Activated CD8-positive, alpha-beta T cell treated with anti-CD3 and anti-CD28 coated beads for 36 hours (primary cell): ENCODE measurements around the gene ITPKA. TPM values are rescaled to one million over a fixed set of nuclear protein-coding genes. Genes with fewer than 3 reads are reported as not detected.

Experiments
- ATAC-seq: fragments of 200-7000 bp; cut with Tn5 transposase; one replicate; pipeline ENCODE4 v1.10.0; 2021; ENCODE audit warnings: mild to moderate bottlenecking, moderate library complexity
- CTCF ChIA-PET: fragments of 350-600 bp; sonication (Branson Sonifier 250); formaldehyde crosslinking; loops from one replicate; lab custom pipeline; 2021; ENCODE audit warnings: antibody characterized with exemption; lab: Charles Lee
- POLR2A ChIA-PET: fragments of 350-600 bp; sonication (Branson Sonifier 250); formaldehyde crosslinking; loops from one replicate; lab custom pipeline; 2021; ENCODE audit warnings: antibody characterized with exemption; lab: Charles Lee
- DNase-seq: peaks from one replicate; pipeline ENCODE4 v3.0.0-alpha.2; 2020
- H3K27ac Mint-ChIP-seq: one replicate; pipeline ENCODE4 v1.8.0; 2021; ENCODE audit warnings: mild to moderate bottlenecking, mixed read lengths
- H3K27me3 Mint-ChIP-seq: one replicate; pipeline ENCODE4 v1.8.0; 2021; ENCODE audit warnings: mixed read lengths
- H3K36me3 Mint-ChIP-seq: one replicate; pipeline ENCODE4 v1.8.0; 2021; ENCODE audit warnings: low read depth, mixed read lengths
- H3K4me1 Mint-ChIP-seq: one replicate; pipeline ENCODE4 v1.8.0; 2021; ENCODE audit warnings: low read depth, mixed read lengths
- H3K4me3 Mint-ChIP-seq: one replicate; pipeline ENCODE4 v1.8.0; 2021; ENCODE audit warnings: mild to moderate bottlenecking, moderate library complexity, mixed read lengths
- H3K9me3 Mint-ChIP-seq: one replicate; pipeline ENCODE4 v1.8.0; 2021; ENCODE audit warnings: mixed read lengths
- CTCF ChIP-seq: fragments of 200-600 bp; IDR thresholded peaks from one replicate; pipeline ENCODE4 v1.8.0; 2022; ENCODE audit warnings: antibody characterized with exemption, mild to moderate bottlenecking
- intact Hi-C: fragments of 100-400 bp; cut with micrococcal nuclease; formaldehyde crosslinking; loops from one replicate; pipeline ENCODE4 v1.10.0; 2022
- total RNA-seq, 2 experiments: library from RNA; stranded (reverse); gene quantifications; one replicate each; pipeline ENCODE4 v1.2.3, GENCODE V29; 2021

ITPKA gene
- total RNA-seq, 2 experiments from 2014 or later = 4.7 to 6.1 TPM

DNA sequence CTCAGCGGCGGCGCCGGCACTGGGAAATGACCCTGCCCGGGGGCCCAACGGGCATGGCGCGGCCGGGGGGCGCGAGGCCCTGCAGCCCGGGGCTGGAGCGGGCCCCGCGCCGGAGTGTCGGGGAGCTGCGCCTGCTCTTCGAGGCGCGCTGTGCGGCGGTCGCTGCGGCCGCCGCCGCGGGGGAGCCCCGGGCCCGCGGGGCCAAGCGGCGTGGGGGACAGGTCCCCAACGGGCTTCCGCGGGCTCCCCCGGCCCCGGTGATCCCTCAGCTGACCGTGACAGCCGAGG, 172 bp downstream of the ITPKA start:
- Mint-ChIP-seq H3K9me3 (no peaks in the 10 kb centered on the region), H3K27ac (no peak overlapping the region), H3K36me3 (no peaks in the 10 kb centered on the region), H3K4me3 (no peak overlapping the region), H3K27me3 (peaks cover 45% of the 10 kb centered on the region), H3K4me1 (peaks cover 33% of the 10 kb centered on the region)
- intact Hi-C loops = no loop called here
- CTCF ChIA-PET = interaction anchor here (1.6 kb wide), 1 partner anchor 280 kb away, joined by 4 read pairs; the partner anchor contains the start of gene MAPKBP1
- TF ChIP-seq CTCF = no peak
- ATAC-seq (peak; percentile 3), DNase-seq (no peak)
- POLR2A ChIA-PET = interaction anchor here (0.9 to 1.7 kb wide), 4 partner anchors 12 to 23 kb away, joined by 3 to 5 read pairs (median 4); partner anchors contain the start of gene LTK

DNA sequence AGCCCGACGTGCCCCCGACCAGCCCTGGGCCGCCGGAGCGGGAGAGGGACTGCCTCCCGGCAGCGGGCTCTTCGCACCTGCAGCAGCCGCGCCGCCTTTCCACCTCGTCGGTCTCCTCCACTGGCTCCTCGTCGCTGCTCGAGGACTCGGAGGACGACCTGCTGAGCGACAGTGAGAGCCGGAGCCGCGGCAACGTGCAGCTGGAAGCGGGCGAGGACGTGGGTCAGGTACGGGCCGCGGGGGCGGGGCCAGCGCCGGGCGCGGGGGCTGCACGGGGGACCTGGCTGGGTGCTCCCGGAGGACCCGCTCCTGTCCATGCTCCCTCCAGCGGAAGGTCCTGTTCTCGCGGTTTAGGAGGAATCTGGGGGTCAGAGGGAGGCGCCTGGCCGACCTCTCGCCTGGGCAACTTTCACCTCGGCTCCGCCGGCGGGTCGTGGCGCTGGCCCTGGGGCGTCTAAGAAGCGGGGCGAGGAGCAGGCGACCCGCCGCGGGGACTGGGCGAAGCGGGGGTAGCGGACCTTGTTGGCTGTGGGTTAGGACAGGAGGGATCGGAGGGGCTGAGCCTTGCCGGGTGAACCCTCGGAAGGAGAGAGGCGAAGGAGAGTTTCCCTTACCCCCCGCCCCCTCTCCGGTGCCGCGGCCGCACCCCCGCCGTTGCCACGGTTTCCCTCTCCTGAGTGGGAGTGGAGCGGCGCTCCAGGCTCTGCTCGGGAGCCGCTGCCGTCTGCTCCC, 682 bp downstream of the ITPKA start:
- DNase-seq = peak; percentile 63
- intact Hi-C loops = no loop called here
- H3K36me3 Mint-ChIP-seq = no peaks in the 10 kb centered on the region
- H3K9me3 Mint-ChIP-seq = no peaks in the 10 kb centered on the region
- ChIA-PET CTCF (no interaction called here), POLR2A (interaction anchor here (0.9 to 1.5 kb wide), 2 partner anchors 11 to 23 kb away, joined by 3 to 4 read pairs; no protein-coding TSS in a partner anchor)
- H3K4me1 Mint-ChIP-seq = peaks cover 33% of the 10 kb centered on the region
- peaks cover 51% of the 10 kb centered on the region for H3K27me3 Mint-ChIP-seq
- H3K4me3 Mint-ChIP-seq = peak overlapping the region; percentile 65
- ATAC-seq = peak; percentile 5
- no peak overlapping the region for H3K27ac Mint-ChIP-seq
- no peak for TF ChIP-seq CTCF

DNA sequence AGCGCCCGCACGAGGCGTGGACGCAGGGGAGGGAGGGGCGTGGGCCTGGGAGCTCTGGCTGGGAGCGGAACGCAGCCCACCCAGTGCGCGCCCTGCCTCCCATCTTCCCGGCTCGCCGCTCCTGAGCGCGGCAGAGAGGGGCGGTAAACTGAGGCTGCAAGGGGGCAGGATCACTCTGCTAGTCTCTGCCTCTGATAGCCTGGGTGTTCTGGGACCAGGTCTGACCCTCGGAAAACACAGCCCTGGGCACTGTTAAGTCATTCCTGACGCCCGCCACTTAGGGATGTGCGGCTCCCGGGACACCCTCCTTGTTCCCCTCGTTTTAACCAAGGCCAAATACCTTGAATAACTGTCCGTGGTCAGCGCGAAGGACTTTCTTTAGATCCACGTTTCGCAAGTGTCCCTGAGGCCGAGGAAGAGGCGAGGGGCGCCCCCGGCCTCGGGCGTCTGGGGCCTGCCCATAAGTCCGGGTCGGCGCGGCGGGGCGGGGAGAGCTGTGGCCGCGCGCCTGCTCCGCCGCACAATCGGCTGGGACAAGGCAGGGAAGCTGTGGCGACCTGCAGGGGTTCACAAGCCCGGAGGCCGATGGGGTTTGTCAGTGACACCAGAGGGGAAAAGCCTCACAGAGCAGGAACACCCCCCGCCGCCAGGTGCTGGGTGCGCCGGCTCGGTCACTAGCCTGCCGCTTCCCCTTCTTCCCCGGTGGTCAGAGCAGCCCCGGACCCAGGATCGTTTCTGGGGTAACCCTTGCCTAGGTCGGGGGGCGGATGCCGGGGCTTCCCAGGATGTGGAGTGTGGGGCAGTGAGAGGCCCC, 1.5 kb downstream of the ITPKA start:
- TF ChIP-seq CTCF = no peak
- H3K36me3 Mint-ChIP-seq = no peaks in the 10 kb centered on the region
- ChIA-PET POLR2A (interaction anchor here (1.0 to 1.6 kb wide), 3 partner anchors 8 to 49 kb away, joined by 3 to 6 read pairs (median 3); partner anchors contain the start of gene RPAP1), CTCF (interaction anchor here (0.7 to 4.7 kb wide), 2 partner anchors 16 to 29 kb away, joined by 3 to 20 read pairs; no protein-coding TSS in a partner anchor)
- no peak overlapping the region for H3K27ac Mint-ChIP-seq
- H3K4me1 Mint-ChIP-seq = peaks cover 28% of the 10 kb centered on the region
- DNase-seq = peak; percentile 64
- peak overlapping the region; percentile 65 for H3K4me3 Mint-ChIP-seq
- intact Hi-C loops = no loop called here
- no peaks in the 10 kb centered on the region for H3K9me3 Mint-ChIP-seq
- no peak for ATAC-seq
- H3K27me3 Mint-ChIP-seq = peaks cover 57% of the 10 kb centered on the region

GRCh38 chr15:41495736-41496599, 2.3 kb downstream of the ITPKA start:
- no peak for TF ChIP-seq CTCF
- POLR2A ChIA-PET = interaction anchor here (1.0 to 1.6 kb wide), 5 partner anchors 9 to 48 kb away, joined by 3 to 6 read pairs (median 3); partner anchors contain the start of gene RPAP1
- Mint-ChIP-seq H3K4me1 (peaks cover 24% of the 10 kb centered on the region), H3K27me3 (peaks cover 63% of the 10 kb centered on the region), H3K36me3 (no peaks in the 10 kb centered on the region), H3K27ac (no peak overlapping the region), H3K4me3 (peak overlapping the region; percentile 65), H3K9me3 (no peaks in the 10 kb centered on the region)
- ATAC-seq (no peak), DNase-seq (no peak)
- intact Hi-C loops = no loop called here
- CTCF ChIA-PET = interaction anchor here (0.7 to 4.7 kb wide), 4 partner anchors 15 to 62 kb away, joined by 3 to 20 read pairs (median 3); no protein-coding TSS in a partner anchor
